Measurements from ENCODE around the gene ELOB. TPM values are rescaled to one million over a fixed set of nuclear protein-coding genes. Genes with fewer than 3 reads are reported as not detected.

ELOB gene
- total RNA-seq, 1 donor from 2014 or later, result 228 TPM

- intact Hi-C loops (cut with DNase I), result no loop called here
- ATAC-seq (no peak), DNase-seq (ENCODE audit: low spot score) (no peak)
These were observed 3.7 kb downstream of the ELOB start for GRCh38 chr16:2773188-2773968.

DNA sequence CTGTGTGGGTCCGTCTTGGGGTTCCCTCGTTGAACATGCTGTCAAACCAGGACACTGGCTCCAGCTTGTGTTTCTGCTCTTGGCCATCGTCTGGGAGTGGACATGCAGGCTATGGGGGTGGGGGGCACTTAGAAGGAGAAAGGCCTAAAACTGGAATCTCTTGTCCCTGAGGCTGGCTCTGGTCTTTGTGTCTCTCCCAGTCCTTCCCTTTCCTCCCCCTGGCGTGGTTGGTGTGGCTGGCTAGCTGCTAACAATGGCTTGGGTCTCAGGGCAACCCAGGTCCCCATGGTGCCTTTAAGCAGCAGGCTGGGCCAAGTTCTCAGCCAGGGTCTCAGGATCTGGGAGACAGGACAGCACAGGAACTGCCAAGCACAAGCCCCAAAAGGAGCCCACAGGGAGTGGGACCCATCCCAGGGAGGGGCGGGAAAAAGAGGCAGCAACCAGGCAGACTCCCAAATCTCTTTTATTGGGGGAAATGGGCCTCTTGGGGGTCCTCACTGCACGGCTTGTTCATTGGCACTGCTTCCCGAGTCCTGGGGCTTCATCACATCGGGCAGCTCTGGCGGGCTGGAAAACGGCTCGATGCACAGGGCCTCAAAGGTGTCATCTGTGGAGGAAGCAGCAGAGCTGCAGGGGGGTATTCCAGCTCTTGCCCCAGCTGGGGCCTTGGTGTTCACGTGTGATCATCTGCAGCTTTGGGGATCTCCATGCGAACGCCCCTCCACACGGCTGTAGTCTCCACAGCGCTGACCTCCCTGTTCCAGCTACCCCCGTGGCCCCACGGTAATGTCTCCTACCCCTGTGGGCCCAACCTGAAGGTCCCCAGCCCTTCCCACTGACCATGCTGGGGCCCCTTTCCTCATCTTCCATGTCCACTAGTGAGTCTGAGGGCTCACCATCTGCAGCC is 5.3 kb downstream of the ELOB start:
- ATAC-seq, result no peak
- DNase-seq (ENCODE audit: low spot score), result no peak
- intact Hi-C loops (cut with DNase I), result no loop called here

DNA sequence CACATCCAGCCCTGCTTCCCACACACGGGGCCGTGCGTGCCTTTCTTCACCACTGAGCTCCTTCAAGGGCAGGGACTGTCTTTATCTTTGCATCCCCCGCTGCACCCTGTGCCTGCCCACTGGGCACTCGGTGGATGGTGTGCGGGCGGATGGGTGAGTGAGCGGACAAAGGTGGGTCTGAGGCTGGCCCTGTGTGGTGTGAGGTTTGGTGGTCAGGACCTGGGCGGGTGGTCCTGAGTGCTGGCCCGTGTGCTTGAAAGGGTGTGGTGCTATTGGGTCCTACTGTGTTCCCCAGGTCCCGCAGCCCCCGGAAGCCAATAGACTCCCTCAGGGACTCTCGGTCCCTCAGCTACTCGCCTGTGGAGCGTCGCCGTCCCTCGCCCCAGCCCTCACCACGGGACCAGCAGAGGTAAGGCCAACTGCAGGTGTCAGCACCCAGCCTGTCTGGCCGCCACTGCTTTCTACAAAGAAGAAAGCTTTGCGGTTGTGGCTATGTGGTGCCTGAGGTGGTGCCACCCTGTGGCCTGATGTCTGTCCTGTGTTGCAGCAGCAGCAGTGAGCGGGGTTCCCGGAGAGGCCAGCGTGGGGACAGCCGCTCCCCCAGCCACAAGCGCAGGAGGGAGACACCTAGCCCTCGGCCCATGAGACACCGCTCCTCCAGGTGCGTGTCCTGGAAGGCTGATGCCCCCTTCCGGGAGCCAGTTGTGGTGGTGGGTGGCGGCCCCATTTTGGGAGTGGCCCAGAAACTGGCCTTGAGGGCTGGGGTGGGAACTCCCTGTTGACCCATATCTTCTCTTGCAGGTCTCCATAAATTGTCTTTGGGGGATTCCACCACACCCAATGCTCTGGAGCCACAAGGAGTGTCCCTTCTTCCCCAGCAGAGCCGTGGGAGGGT is 6.8 kb downstream of the ELOB start:
- intact Hi-C loops (cut with DNase I), result no loop called here
- DNase-seq (ENCODE audit: low spot score) (no peak), ATAC-seq (no peak)

DNA sequence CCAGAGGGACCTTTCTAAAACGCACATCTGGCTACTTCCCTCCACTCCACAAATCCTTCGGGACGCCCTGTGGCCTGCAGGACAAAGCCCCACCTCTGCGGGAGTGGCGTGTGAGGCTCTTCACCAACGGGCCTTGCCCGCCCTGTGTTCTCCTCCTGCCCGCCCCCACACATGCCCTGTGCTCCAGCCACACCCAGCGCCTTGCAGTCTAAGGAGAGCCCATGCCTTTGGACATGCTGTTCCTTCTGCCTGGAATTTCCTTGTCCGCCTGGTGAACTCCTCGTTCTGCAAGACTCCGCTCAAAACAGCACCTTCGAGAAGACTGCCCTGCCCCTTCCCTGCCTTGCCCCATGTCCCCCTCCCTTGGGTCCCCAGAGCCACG is 7.4 kb downstream of the ELOB start:
- ATAC-seq, result peak; percentile 88

GRCh38 chr16:2769100-2769529 is 8.0 kb downstream of the ELOB start:
- ATAC-seq (peak; percentile 1), DNase-seq (ENCODE audit: low spot score) (no peak)
- intact Hi-C loops (cut with DNase I), result no loop called here

More for the DNA sequence above, 7.4 kb downstream of the ELOB start:
- intact Hi-C loops (cut with DNase I), result no loop called here
- DNase-seq (ENCODE audit: low spot score), result peak; percentile 73

DNA sequence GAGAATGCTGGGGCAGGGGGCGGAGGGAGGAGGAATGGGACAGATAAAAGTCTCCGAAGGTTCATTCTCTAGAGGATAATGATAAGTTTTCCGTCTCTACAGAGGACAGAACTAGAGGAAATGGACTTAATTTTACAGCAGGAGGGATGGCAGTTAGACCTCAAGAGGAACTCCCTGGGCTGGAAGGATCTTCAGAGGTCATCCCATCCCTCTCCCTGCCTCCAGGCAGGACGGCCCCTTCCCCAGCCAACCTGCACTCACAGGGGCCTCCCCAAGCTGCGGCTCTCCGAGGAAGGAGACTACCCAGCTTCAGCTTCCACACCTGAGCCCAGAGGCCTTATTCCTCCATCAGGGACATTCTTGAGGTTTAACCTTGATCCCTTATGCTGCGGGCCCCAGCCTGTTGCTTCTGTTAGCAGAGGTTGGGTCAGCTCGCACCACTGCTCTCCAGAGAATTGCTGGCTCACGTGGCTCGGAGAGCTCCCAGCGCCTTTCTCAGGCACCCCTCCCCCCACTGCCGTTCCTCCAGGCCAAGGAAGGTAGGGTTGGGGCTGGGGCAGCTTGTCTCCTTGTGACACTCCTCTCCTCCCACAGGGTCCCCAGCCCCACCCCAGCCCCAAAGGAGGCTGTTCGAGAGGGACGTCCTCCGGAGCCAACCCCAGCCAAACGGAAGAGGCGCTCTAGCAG is 8.5 kb downstream of the ELOB start:
- peak; percentile 79 for ATAC-seq
- intact Hi-C loops (cut with DNase I), result no loop called here
- DNase-seq (ENCODE audit: low spot score), result peak; percentile 76

DNA sequence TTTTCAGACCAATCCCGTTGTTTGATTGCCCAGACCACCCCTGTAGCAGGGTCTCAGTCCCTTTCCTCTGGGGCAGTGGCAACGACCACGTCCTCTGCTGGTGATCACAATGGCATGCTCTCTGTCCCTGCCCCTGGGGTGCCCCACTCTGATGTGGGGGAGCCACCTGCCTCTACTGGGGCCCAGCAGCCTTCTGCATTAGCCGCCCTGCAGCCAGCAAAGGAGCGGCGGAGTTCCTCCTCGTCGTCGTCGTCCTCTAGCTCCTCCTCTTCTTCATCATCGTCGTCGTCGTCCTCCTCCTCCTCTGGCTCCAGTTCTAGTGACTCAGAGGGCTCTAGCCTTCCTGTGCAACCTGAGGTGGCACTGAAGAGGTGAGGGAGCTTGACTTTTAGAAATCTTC is 9.2 kb downstream of the ELOB start:
- peak; percentile 2 for ATAC-seq
- DNase-seq (ENCODE audit: low spot score), result no peak
- intact Hi-C loops (cut with DNase I), result no loop called here

- ATAC-seq, result no peak
- intact Hi-C loops (cut with DNase I), result no loop called here
These were observed 9.8 kb downstream of the ELOB start for GRCh38 chr16:2767140-2767731.

GRCh38 chr16:2766430-2767139 is 10.5 kb downstream of the ELOB start:
- no peak for DNase-seq (ENCODE audit: low spot score)
- intact Hi-C loops (cut with DNase I), result no loop called here
- ATAC-seq, result no peak

More at GRCh38 chr16:2767140-2767731, 9.8 kb downstream of the ELOB start:
- no peak for DNase-seq (ENCODE audit: low spot score)

- intact Hi-C loops (cut with DNase I), result no loop called here
- ATAC-seq (no peak), DNase-seq (ENCODE audit: low spot score) (no peak)
These were observed 11.3 kb downstream of the ELOB start for GRCh38 chr16:2765462-2766404.

DNA sequence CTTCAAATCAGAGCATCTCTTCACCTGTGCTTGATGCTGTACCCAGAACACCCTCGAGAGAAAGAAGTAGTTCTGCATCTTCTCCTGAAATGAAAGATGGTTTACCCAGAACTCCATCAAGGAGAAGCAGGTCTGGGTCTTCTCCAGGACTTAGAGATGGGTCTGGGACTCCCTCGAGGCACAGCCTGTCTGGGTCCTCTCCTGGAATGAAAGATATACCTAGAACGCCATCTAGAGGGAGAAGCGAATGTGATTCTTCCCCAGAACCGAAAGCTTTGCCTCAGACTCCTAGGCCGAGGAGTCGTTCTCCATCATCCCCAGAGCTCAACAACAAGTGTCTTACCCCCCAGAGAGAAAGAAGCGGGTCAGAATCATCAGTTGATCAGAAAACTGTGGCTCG is 12.4 kb downstream of the ELOB start:
- intact Hi-C loops (cut with DNase I), result no loop called here
- DNase-seq (ENCODE audit: low spot score) (no peak), ATAC-seq (no peak)

DNA sequence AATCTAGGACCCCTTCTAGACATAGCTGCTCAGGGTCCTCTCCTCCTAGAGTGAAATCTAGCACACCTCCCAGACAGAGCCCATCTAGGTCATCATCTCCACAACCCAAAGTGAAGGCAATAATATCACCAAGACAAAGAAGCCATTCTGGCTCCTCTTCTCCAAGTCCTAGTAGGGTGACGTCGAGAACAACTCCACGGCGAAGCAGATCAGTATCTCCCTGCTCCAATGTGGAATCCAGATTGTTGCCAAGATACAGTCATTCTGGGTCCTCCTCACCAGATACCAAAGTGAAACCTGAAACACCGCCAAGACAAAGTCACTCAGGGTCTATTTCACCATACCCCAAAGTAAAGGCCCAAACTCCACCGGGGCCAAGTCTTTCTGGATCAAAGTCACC is 13.9 kb downstream of the ELOB start:
- DNase-seq (ENCODE audit: low spot score) (no peak), ATAC-seq (no peak)
- intact Hi-C loops (cut with DNase I), result no loop called here

DNA sequence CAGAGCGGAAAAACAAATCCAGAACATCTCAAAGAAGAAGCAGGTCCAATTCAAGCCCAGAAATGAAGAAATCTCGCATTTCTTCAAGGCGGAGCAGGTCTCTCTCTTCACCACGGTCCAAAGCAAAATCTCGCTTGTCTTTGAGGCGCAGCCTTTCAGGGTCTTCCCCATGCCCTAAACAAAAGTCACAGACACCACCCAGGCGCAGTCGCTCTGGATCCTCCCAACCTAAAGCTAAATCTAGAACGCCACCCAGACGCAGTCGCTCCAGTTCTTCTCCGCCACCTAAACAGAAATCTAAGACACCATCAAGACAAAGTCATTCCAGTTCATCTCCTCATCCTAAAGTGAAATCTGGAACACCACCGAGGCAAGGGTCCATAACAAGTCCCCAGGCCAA is 14.4 kb downstream of the ELOB start:
- no peak for ATAC-seq
- no peak for DNase-seq (ENCODE audit: low spot score)
- intact Hi-C loops (cut with DNase I), result no loop called here

GRCh38 chr16:2761886-2762583 is 15.0 kb downstream of the ELOB start:
- ATAC-seq, result peak; percentile 8
- intact Hi-C loops (cut with DNase I), result no loop called here
- no peak for DNase-seq (ENCODE audit: low spot score)

- no peak for ATAC-seq
- intact Hi-C loops (cut with DNase I), result no loop called here
- no peak for DNase-seq (ENCODE audit: low spot score)
These were observed 15.6 kb downstream of the ELOB start for GRCh38 chr16:2761472-2761871.

DNA sequence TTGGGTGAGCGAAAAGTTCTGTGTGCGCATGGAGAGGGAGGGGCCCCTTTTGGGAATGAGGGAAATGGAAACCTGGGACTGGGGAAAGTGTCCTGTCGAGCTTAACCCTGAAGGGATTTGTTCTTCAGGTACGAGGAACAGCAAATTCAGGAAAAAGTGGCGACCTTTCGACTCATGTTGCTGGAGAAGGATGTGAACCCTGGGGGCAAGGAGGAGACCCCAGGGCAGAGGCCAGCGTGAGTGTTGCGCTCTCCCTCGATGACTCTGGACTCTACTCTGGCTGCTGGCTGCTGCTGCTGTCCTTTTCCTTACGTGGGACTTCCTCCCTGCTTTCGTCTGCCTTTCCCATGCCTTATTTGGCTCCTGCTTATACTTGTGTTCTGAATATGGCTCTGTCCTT is 19.7 kb downstream of the ELOB start:
- DNase-seq (ENCODE audit: low spot score) (no peak), ATAC-seq (no peak)
- intact Hi-C loops (cut with DNase I), result no loop called here
